SK-N-SH (cell line): ENCODE measurements around the gene CMTM1.

ENCODE experiments used
- EP300 ChIP-seq, 2 experiments: IDR thresholded peaks; 2 replicates each; pipeline versions ENCODE4 v1.4.0 to v1.6.1; 2012; ENCODE audit warnings: borderline replicate concordance in 1 of 2, low read depth in 1 of 2, low read length in 1 of 2
- TF ChIP-seq, protein P1 (sequence below): fragments of 150-350 bp; IDR thresholded peaks from 2 replicates; pipeline ENCODE4 v1.6.1; 2017; ENCODE audit warnings: antibody characterized with exemption, low read length, low read depth, borderline replicate concordance

DNA sequence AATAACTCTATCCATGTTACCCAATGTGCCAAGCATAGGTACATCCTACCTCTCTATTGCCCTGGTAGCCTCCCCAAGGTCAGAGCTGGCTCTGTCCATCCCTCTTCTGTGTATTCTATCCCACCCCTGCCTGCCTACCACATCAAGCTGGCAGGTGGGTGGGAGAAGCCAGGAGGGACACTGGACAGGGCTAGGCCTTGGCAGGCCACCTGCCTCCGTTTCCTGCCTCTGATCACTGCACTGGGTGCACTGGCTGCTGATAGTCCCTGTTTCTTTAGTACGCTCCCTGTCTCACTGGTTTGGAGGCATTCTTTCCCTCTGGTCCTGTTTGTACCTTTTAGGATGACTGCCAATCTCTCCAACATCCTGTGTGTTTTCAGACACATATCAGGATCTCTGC is 29.0 kb upstream of the CMTM1 start:
- no peak for TF ChIP-seq EP300 (IDR thresholded peaks at IDR 0.05; ENCODE audit: borderline replicate concordance in 1 of 2, low read depth in 1 of 2, low read length in 1 of 2)
- TF ChIP-seq, protein P1, sequence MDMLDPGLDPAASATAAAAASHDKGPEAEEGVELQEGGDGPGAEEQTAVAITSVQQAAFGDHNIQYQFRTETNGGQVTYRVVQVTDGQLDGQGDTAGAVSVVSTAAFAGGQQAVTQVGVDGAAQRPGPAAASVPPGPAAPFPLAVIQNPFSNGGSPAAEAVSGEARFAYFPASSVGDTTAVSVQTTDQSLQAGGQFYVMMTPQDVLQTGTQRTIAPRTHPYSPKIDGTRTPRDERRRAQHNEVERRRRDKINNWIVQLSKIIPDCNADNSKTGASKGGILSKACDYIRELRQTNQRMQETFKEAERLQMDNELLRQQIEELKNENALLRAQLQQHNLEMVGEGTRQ = no peak
